Endothelial cell of umbilical vein (primary cell): ENCODE results near the gene KCNG2. TPM values are rescaled to one million over a fixed set of nuclear protein-coding genes. Genes with fewer than 3 reads are reported as not detected.

Experiments
- BruUV-seq: library from RNA; stranded (reverse); fragments of 400-500 nt; replicated peaks from 2 replicates; lab custom pipeline; 2021; lab: Mats Ljungman, UMichigan
- CTCF ChIA-PET: fragments of 300-600, 350-600 bp; sonication (Branson Sonifier 250); formaldehyde crosslinking; loops from one replicate; lab custom pipeline; 2021; ENCODE audit warnings: antibody characterized with exemption, inconsistent platforms; lab: Charles Lee
- POLR2A ChIA-PET: fragments of 300-600, 350-600 bp; sonication (Branson Sonifier 250); formaldehyde crosslinking; loops from one replicate; lab custom pipeline; 2021; ENCODE audit warnings: antibody characterized with exemption, inconsistent platforms; lab: Charles Lee
- DNase-seq: peaks from one replicate; pipeline ENCODE4 v3.0.0-alpha.2; 2011; ENCODE audit warnings: low read depth, low spot score
- FAIRE-seq: peaks from 2 replicates; lab custom pipeline; 2011; peaks lifted over from hg19 to GRCh38; lab: Jason Lieb, UNC
- H2AFZ ChIP-seq: 2 replicates; pipeline ENCODE4 v1.6.0; 2012; ENCODE audit warnings: low read depth, low read length, control low read depth, inconsistent platforms
- H3K27ac ChIP-seq: 2 replicates; pipeline ENCODE4 v1.5.1; 2011; ENCODE audit warnings: low read depth, mild to moderate bottlenecking, control low read depth, low read length, moderate library complexity; ENCODE audit not compliant: insufficient read depth
- H3K27me3 ChIP-seq, 2 experiments: 2 replicates each; pipeline versions ENCODE4 v1.6.0 to v1.6.1; 2011; ENCODE audit warnings: low read length in 2 of 2, mixed read lengths in 1 of 2; ENCODE audit not compliant: control insufficient read depth in 2 of 2, insufficient read depth in 2 of 2
- H3K36me3 ChIP-seq, 2 experiments: 2 replicates in 1 of 2; 3 replicates in 1 of 2; pipeline ENCODE4 v1.5.1; 2011; ENCODE audit warnings: low read length in 2 of 2, mild to moderate bottlenecking in 1 of 2, moderate library complexity in 1 of 2; ENCODE audit not compliant: control insufficient read depth in 2 of 2, insufficient read depth in 2 of 2; ENCODE audit errors: extremely low read depth in 1 of 2
- H3K4me1 ChIP-seq: 3 replicates; pipeline ENCODE4 v1.5.1; 2011; ENCODE audit warnings: mild to moderate bottlenecking, low read length; ENCODE audit not compliant: control insufficient read depth, insufficient read depth; ENCODE audit errors: extremely low read depth
- H3K4me2 ChIP-seq: 2 replicates; pipeline ENCODE4 v1.6.1; 2011; ENCODE audit warnings: low read length, control low read depth, mixed read lengths; ENCODE audit not compliant: insufficient read depth
- H3K4me3 ChIP-seq, 3 experiments: fragments of 200-600 bp in 1 of 3; sonication (generic), shearing (Covaris generic) in 1 of 3; replicated peaks in 1 of 3; 2 replicates each; pipeline ENCODE4 v1.5.1; 2011 to 2016; ENCODE audit warnings: control low read depth in 3 of 3, low read length in 3 of 3, mild to moderate bottlenecking in 2 of 3, inconsistent platforms in 1 of 3, low read depth in 1 of 3, moderate library complexity in 1 of 3; ENCODE audit not compliant: insufficient read depth in 1 of 3
- H3K79me2 ChIP-seq: 2 replicates; pipeline ENCODE4 v1.6.0; 2012; ENCODE audit warnings: low read length, inconsistent platforms; ENCODE audit not compliant: control insufficient read depth, insufficient read depth
- H3K9ac ChIP-seq: replicated peaks from 2 replicates; pipeline ENCODE3; 2011; ENCODE audit warnings: low read length, control low read depth; ENCODE audit not compliant: insufficient read depth; ENCODE audit errors: extremely low read depth
- H3K9me1 ChIP-seq: replicated peaks from 3 replicates; pipeline ENCODE4 v1.6.0; 2011; ENCODE audit warnings: mild to moderate bottlenecking, low read length; ENCODE audit not compliant: control insufficient read depth, insufficient read depth; ENCODE audit errors: extremely low read depth
- H3K9me3 ChIP-seq: replicated peaks from 2 replicates; pipeline ENCODE4 v1.5.1; 2012; ENCODE audit warnings: low read length, inconsistent platforms; ENCODE audit not compliant: control insufficient read depth, insufficient read depth
- H4K20me1 ChIP-seq: replicated peaks from 2 replicates; pipeline ENCODE3; 2011; ENCODE audit warnings: mild to moderate bottlenecking, low read length; ENCODE audit not compliant: control insufficient read depth, insufficient read depth; ENCODE audit errors: extremely low read depth
- EZH2 ChIP-seq: IDR thresholded peaks from 2 replicates; pipeline ENCODE4 v1.6.1; 2012; ENCODE audit warnings: borderline replicate concordance, low read depth, mild to moderate bottlenecking, moderate library complexity, low read length, inconsistent platforms; ENCODE audit not compliant: severe bottlenecking
- FOS ChIP-seq: IDR thresholded peaks from 2 replicates; pipeline ENCODE4 v1.6.1; 2011; ENCODE audit warnings: mild to moderate bottlenecking, low read length, moderate library complexity, borderline replicate concordance; ENCODE audit not compliant: insufficient read depth
- GATA2 ChIP-seq: IDR thresholded peaks from 2 replicates; pipeline ENCODE4 v1.7.0; 2011; ENCODE audit warnings: low read depth, mild to moderate bottlenecking, moderate library complexity, mixed read lengths, low read length; ENCODE audit not compliant: insufficient read length, insufficient read depth
- JUN ChIP-seq: IDR thresholded peaks from 2 replicates; pipeline ENCODE4 v1.6.1; 2011; ENCODE audit warnings: borderline replicate concordance, low read depth; ENCODE audit not compliant: insufficient read length, insufficient read depth
- MAX ChIP-seq: IDR thresholded peaks from 2 replicates; pipeline ENCODE4 v1.6.1; 2011; ENCODE audit not compliant: insufficient read depth, insufficient read length
- MYC ChIP-seq: IDR thresholded peaks from one replicate; pipeline ENCODE4 v1.6.1; 2011; ENCODE audit warnings: mild to moderate bottlenecking, low read depth, low read length
- POLR2A ChIP-seq: IDR thresholded peaks from 2 replicates; pipeline ENCODE4 v1.6.1; 2012; ENCODE audit warnings: low read depth, mild to moderate bottlenecking, control low read depth, low read length
- POLR2AphosphoS5 ChIP-seq: IDR thresholded peaks from 2 replicates; pipeline ENCODE4 v1.6.1; 2012; ENCODE audit warnings: low read depth, mild to moderate bottlenecking, control low read depth, low read length, moderate library complexity; ENCODE audit not compliant: insufficient read depth
- dilution Hi-C: fragments of 300-500 bp; cut with MboI; formaldehyde crosslinking; loops from one replicate; pipeline ENCODE4 v1.15.0; 2019; ENCODE audit warnings: low sequenced_read_pairs; ENCODE audit not compliant: extremely low pct_ligation_motif_present
- intact Hi-C: fragments of 100-400 bp; cut with micrococcal nuclease; formaldehyde crosslinking; loops from one replicate; pipeline ENCODE4 v1.10.0; 2022
- polyA plus RNA-seq, 4 experiments: library from polyadenylated mRNA; depleted of rRNA in 3 of 4; stranded (reverse) in 3 of 4; unstranded in 1 of 4; fragments of >200 nt; gene quantifications; 2 replicates each; pipeline versions ENCODE4 v1.2.1 to v1.2.3, GENCODE V29; 2011 to 2012; ENCODE audit warnings: missing spikeins in 1 of 4
- total RNA-seq: library from RNA; stranded (reverse); gene quantifications from 2 replicates; pipeline ENCODE4 v1.2.3, GENCODE V29; 2021
- TF ChIP-seq, protein P1 (sequence below), 2 donors: IDR thresholded peaks; 1 replicate in 1 of 2; 2 replicates in 1 of 2; pipeline ENCODE4 v1.5.1; 2011; ENCODE audit warnings: low read length in 2 of 2, mild to moderate bottlenecking in 2 of 2, moderate library complexity in 2 of 2, control low read depth in 1 of 2, inconsistent platforms in 1 of 2, low read depth in 1 of 2; ENCODE audit not compliant: insufficient read depth in 1 of 2; ENCODE audit errors: extremely low read depth in 1 of 2

Gene KCNG2
- total and polyA plus RNA-seq, 2 donors (not counting 3 experiments of a cell fraction or from before 2014, with no cell fraction given): not detected

DNA sequence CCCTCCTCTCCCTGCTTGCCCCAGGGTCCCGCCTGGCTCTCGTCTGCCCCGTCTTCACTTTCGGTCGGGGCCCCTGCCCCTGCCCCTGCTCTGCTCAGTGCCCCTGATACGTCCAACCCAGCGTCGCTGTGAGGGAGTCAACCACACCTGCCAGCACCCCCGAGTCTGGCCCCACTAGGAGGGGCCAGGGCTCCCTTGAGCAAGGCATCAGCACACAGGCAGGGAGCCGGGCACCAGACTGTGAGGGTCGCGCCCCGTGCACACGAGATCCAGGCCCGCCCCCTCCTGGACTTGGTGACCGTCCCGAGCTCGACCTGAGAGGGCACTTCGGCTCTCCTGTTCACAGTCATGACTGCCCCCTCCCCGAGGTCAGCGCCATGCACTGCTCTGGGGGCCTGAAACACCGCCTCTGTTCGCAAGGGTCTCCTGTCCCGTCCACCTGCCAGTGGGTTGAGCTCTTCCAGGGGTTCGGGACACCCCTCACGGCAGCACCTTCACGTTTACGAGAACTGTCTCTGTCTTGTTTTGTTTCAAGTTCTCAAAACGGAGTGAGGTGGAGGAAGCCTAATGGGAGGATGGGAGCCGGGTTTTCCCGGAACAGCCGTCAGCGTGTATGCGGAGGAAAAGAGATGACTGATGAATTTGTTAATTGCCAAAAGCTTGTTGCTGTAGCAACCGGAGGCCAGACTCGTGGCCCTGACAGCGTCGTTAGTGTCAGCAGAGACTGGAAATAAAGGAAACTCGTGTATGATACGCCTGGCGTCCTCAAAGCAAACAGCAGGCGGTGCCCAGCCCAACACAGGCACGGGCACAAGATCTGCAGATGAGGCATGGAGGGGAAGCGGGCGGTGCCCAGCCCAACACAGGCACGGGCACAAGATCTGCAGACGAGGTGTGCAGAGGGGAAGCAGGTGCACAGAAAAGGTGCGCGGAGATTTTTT is 48.2 kb upstream of the KCNG2 start:
- Histone ChIP-seq H2AFZ (no peak overlapping the region), H3K4me1 (no peaks in the 10 kb centered on the region), H4K20me1 (no peaks in the 10 kb centered on the region), H3K9ac (no peak overlapping the region), H3K36me3 (peaks cover 0 to 6% of the 10 kb centered on the region in 2 experiments), H3K27me3 (no peaks in the 10 kb centered on the region), H3K4me2 (no peak overlapping the region), H3K9me1 (no peaks in the 10 kb centered on the region), H3K9me3 (no peaks in the 10 kb centered on the region), H3K79me2 (no peaks in the 10 kb centered on the region), H3K27ac (no peak overlapping the region), H3K4me3 (no peak overlapping the region)
- no peak for FAIRE-seq
- POLR2A ChIA-PET: no interaction called here
- intact Hi-C loops: no loop called here
- dilution Hi-C loops: no loop called here
- TF ChIP-seq GATA2: no peak
- TF ChIP-seq POLR2A: no peak
- TF ChIP-seq FOS: no peak
- no peak for TF ChIP-seq MAX
- no peak for TF ChIP-seq POLR2AphosphoS5
- TF ChIP-seq MYC: no peak
- no peak for TF ChIP-seq JUN
- TF ChIP-seq, protein P1, sequence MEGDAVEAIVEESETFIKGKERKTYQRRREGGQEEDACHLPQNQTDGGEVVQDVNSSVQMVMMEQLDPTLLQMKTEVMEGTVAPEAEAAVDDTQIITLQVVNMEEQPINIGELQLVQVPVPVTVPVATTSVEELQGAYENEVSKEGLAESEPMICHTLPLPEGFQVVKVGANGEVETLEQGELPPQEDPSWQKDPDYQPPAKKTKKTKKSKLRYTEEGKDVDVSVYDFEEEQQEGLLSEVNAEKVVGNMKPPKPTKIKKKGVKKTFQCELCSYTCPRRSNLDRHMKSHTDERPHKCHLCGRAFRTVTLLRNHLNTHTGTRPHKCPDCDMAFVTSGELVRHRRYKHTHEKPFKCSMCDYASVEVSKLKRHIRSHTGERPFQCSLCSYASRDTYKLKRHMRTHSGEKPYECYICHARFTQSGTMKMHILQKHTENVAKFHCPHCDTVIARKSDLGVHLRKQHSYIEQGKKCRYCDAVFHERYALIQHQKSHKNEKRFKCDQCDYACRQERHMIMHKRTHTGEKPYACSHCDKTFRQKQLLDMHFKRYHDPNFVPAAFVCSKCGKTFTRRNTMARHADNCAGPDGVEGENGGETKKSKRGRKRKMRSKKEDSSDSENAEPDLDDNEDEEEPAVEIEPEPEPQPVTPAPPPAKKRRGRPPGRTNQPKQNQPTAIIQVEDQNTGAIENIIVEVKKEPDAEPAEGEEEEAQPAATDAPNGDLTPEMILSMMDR (IDR thresholded peaks at IDR 0.05; ENCODE audit: extremely low read depth in 1 of 2, insufficient read depth in 1 of 2, low read depth in 1 of 2, low read length in 2 of 2): no peak
- no peak for TF ChIP-seq EZH2
- no TSS peak for BruUV-seq
- CTCF ChIA-PET: no interaction called here
- DNase-seq: no peak
